SK-N-SH (cell line): ENCODE results near the gene ENTHD1. TPM values are rescaled to one million over a fixed set of nuclear protein-coding genes. Genes with fewer than 3 reads are reported as not detected.

ENCODE experiments used
- CTCF ChIA-PET: fragments of 300-600, 350-600 bp; formaldehyde crosslinking; extraction: SDS; loops from one replicate; lab custom pipeline; 2021; lab: Yijun Ruan, JAX
- POLR2A ChIA-PET: fragments of 350-600 bp; sonication (Branson Sonifier 250); formaldehyde crosslinking; extraction: SDS; loops from one replicate; lab custom pipeline; 2020; ENCODE audit warnings: antibody characterized with exemption, inconsistent platforms; lab: Yijun Ruan, JAX
- DNase-seq: peaks from one replicate; pipeline ENCODE4 v3.0.0; 2012
- H2AFZ ChIP-seq: fragments of 200-600 bp; sonication (generic); 2 replicates; pipeline ENCODE4 v1.8.1; 2016; ENCODE audit warnings: antibody characterized with exemption, mild to moderate bottlenecking, low read depth
- H3F3A ChIP-seq: fragments of 200-600 bp; sonication (generic); replicated peaks from 2 replicates; pipeline ENCODE3; 2016; ENCODE audit warnings: antibody characterized with exemption, mild to moderate bottlenecking; ENCODE audit not compliant: insufficient read depth
- H3K27ac ChIP-seq, 2 experiments: fragments of 200-500 bp in 1 of 2; fragments of 200-600 bp in 1 of 2; sonication (Bioruptor generic) in 1 of 2; sonication (generic), shearing (Covaris generic) in 1 of 2; 2 replicates each; pipeline versions ENCODE4 v1.5.1 to v1.6.1; 2014 to 2016; ENCODE audit warnings: low read depth in 2 of 2, inconsistent platforms in 1 of 2, low read length in 1 of 2, mild to moderate bottlenecking in 1 of 2, mixed read lengths in 1 of 2
- H3K27me3 ChIP-seq: fragments of 200-600 bp; sonication (generic), shearing (Covaris generic); 2 replicates; pipeline ENCODE4 v1.6.1; 2016; ENCODE audit warnings: mixed run types; ENCODE audit not compliant: insufficient read depth
- H3K36me3 ChIP-seq, 2 experiments: fragments of 200-500 bp in 1 of 2; fragments of 200-600 bp in 1 of 2; sonication (Bioruptor generic) in 1 of 2; sonication (generic) in 1 of 2; replicated peaks in 1 of 2; 2 replicates each; pipeline versions ENCODE3 to v1.5.1; 2014 to 2016; ENCODE audit warnings: low read length in 1 of 2, mild to moderate bottlenecking in 1 of 2; ENCODE audit not compliant: insufficient read depth in 2 of 2, control insufficient read depth in 1 of 2
- H3K4me1 ChIP-seq, 2 experiments: fragments of 200-500 bp in 1 of 2; fragments of 200-600 bp in 1 of 2; sonication (Bioruptor generic) in 1 of 2; sonication (generic), shearing (Covaris generic) in 1 of 2; 2 replicates each; pipeline versions ENCODE4 v1.5.1 to v1.6.1; 2014 to 2016; ENCODE audit warnings: low read depth in 1 of 2, low read length in 1 of 2, mixed run types in 1 of 2; ENCODE audit not compliant: insufficient read depth in 2 of 2, control insufficient read depth in 1 of 2
- H3K4me2 ChIP-seq: fragments of 200-600 bp; sonication (generic), shearing (Covaris generic); 2 replicates; pipeline ENCODE4 v1.6.1; 2017; ENCODE audit warnings: mixed run types
- H3K4me3 ChIP-seq, 2 experiments: fragments of 200-500 bp in 1 of 2; fragments of 200-600 bp in 1 of 2; sonication (Bioruptor generic) in 1 of 2; sonication (generic), shearing (Covaris generic) in 1 of 2; 2 replicates each; pipeline versions ENCODE4 v1.5.1 to v1.8.1; 2014 to 2016; ENCODE audit warnings: low read depth in 2 of 2, inconsistent platforms in 1 of 2, low read length in 1 of 2, mild to moderate bottlenecking in 1 of 2, mixed read lengths in 1 of 2, moderate library complexity in 1 of 2
- H3K79me2 ChIP-seq: fragments of 200-600 bp; sonication (generic); 2 replicates; pipeline ENCODE4 v1.8.1; 2017; ENCODE audit warnings: mild to moderate bottlenecking; ENCODE audit not compliant: insufficient read depth
- H3K9ac ChIP-seq: fragments of 200-600 bp; sonication (generic); 2 replicates; pipeline ENCODE4 v1.6.1; 2017; ENCODE audit warnings: mixed run types
- H3K9me2 ChIP-seq: fragments of 200-600 bp; sonication (generic); 2 replicates; pipeline ENCODE4 v1.6.1; 2017; ENCODE audit warnings: mixed run types
- H3K9me3 ChIP-seq: fragments of 200-600 bp; sonication (generic); 2 replicates; pipeline ENCODE4 v1.6.1; 2017; ENCODE audit warnings: mixed run types, mild to moderate bottlenecking, moderate library complexity
- H4K20me1 ChIP-seq: fragments of 200-600 bp; sonication (generic); 2 replicates; pipeline ENCODE4 v1.6.1; 2017; ENCODE audit warnings: mild to moderate bottlenecking, mixed run types; ENCODE audit not compliant: insufficient read depth
- CHD2 ChIP-seq: fragments of 150-350 bp; IDR thresholded peaks from 2 replicates; pipeline ENCODE4 v1.6.1; 2018; ENCODE audit warnings: low read length; ENCODE audit not compliant: partially characterized antibody
- EZH2phosphoT487 ChIP-seq: fragments of 200-600 bp; sonication (generic); IDR thresholded peaks from 2 replicates; pipeline ENCODE4 v1.6.1; 2017; ENCODE audit warnings: low read depth, mixed run types, mild to moderate bottlenecking, antibody characterized with exemption, moderate library complexity, borderline replicate concordance
- GABPA ChIP-seq: IDR thresholded peaks from 2 replicates; pipeline ENCODE4 v1.4.0; 2012; ENCODE audit warnings: low read depth, mild to moderate bottlenecking
- MEF2A ChIP-seq: IDR thresholded peaks from 2 replicates; pipeline ENCODE4 v1.4.0; 2012; ENCODE audit warnings: low read depth, borderline replicate concordance
- NFIC ChIP-seq: IDR thresholded peaks from 2 replicates; pipeline ENCODE4 v1.4.0; 2012; ENCODE audit warnings: borderline replicate concordance
- RCOR1 ChIP-seq: fragments of 150-350 bp; IDR thresholded peaks from 2 replicates; pipeline ENCODE4 v1.6.1; 2017; ENCODE audit warnings: antibody characterized with exemption, low read length
- TAF1 ChIP-seq: IDR thresholded peaks from 2 replicates; pipeline ENCODE4 v1.6.1; 2012; ENCODE audit warnings: low read depth, mild to moderate bottlenecking, low read length, moderate library complexity, borderline replicate concordance
- YY1 ChIP-seq: IDR thresholded peaks from 2 replicates; pipeline ENCODE4 v1.4.0; 2012; ENCODE audit warnings: low read depth, mild to moderate bottlenecking
- WGBS: methylation state at CpG from one replicate; pipeline ENCODE4 v1.1.6; 2017; ENCODE audit warnings: low lambda C conversion rate; 5-methylcytosine and 5-hydroxymethylcytosine counted together
- polyA plus RNA-seq, 3 experiments: library from polyadenylated mRNA; depleted of rRNA; stranded (reverse); fragments of >200 nt; gene quantifications; 2 replicates each; pipeline ENCODE4 v1.2.3, GENCODE V29; 2012
- TF ChIP-seq, protein P1 (sequence below): IDR thresholded peaks from 2 replicates; pipeline ENCODE4 v1.4.0; 2012; ENCODE audit warnings: low read depth, borderline replicate concordance
- TF ChIP-seq, protein P2 (sequence below): IDR thresholded peaks from 2 replicates; pipeline ENCODE4; 2012
- TF ChIP-seq, protein P3 (sequence below): IDR thresholded peaks from 2 replicates; pipeline ENCODE4 v1.6.1; 2012; ENCODE audit warnings: mild to moderate bottlenecking, low read depth, low read length, moderate library complexity
- TF ChIP-seq, protein P4 (sequence below): fragments of 200-600 bp; sonication (generic); IDR thresholded peaks from 2 replicates; pipeline ENCODE4 v1.6.1; 2017; ENCODE audit warnings: antibody characterized with exemption, mild to moderate bottlenecking, moderate library complexity
- TF ChIP-seq, protein P5 (sequence below): fragments of 150-350 bp; IDR thresholded peaks from 2 replicates; pipeline ENCODE4 v1.6.1; 2017; ENCODE audit warnings: antibody characterized with exemption, low read length, low read depth, borderline replicate concordance

Gene ENTHD1
- polyA plus RNA-seq, 1 of the 3 experiments (the other 2 are of a cell fraction), result not detected

DNA sequence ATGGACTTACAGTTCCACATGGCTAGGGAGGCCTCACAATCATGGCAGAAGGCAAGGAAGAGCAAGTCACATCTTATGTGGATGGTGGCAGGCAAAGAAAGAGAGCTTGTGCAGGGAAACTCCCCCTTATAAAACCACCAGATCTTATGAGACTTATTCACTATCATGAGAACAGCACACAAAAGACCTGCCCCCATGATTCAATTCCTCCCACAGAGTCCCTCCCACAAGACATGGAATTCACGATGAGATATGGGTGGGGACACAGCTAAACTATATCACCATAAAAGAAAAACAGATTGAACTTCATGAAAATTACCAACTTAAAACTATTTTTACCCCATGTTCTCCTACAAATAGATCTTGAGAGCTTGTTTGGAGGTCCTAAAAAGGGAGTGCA is 19.6 kb downstream of the ENTHD1 start:
- no peaks in the 10 kb centered on the region for H3K4me1 ChIP-seq
- H4K20me1 ChIP-seq, result no peaks in the 10 kb centered on the region
- no peaks in the 10 kb centered on the region for H3K79me2 ChIP-seq
- no peak overlapping the region for H3K9ac ChIP-seq
- ChIA-PET CTCF (no interaction called here), POLR2A (no interaction called here)
- no peak overlapping the region for H3K27ac ChIP-seq
- H3K4me3 ChIP-seq, result no peak overlapping the region
- no peaks in the 10 kb centered on the region for H3F3A ChIP-seq
- WGBS, result 14% methylated on average over 1 of the region's 1 CpG
- H3K4me2 ChIP-seq, result no peak overlapping the region
- no peaks in the 10 kb centered on the region for H3K27me3 ChIP-seq
- DNase-seq, result no peak
- H3K36me3 ChIP-seq, result no peaks in the 10 kb centered on the region
- TF ChIP-seq GABPA, result no peak
- no peak overlapping the region for H2AFZ ChIP-seq
- H3K9me3 ChIP-seq, result no peaks in the 10 kb centered on the region
- no peaks in the 10 kb centered on the region for H3K9me2 ChIP-seq

DNA sequence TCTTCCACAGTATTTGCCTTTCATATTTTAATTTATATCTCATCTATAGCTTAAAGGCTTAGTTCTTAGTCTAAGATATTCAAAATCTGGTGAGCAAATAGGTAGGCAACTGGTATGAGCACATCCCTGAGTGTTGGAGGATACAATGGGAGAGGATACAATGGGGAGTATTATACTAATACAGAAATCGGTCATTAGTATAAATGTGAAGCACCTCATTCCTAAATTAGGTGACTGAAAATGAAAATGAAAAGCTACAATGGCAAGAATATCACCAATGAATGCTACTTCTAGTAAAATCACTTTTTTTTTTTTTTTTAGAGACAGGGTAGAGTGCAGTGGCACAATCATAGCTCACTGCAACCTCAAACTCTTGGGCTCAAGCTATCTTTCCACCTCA is 21.0 kb downstream of the ENTHD1 start:
- H3K9ac ChIP-seq, result no peak overlapping the region
- H3K4me1 ChIP-seq, result no peaks in the 10 kb centered on the region
- POLR2A ChIA-PET, result no interaction called here
- H3K27ac ChIP-seq, result no peak overlapping the region
- WGBS, result 20% methylated on average over 1 of the region's 1 CpG
- no peaks in the 10 kb centered on the region for H3K9me3 ChIP-seq
- H3K27me3 ChIP-seq, result no peaks in the 10 kb centered on the region
- no peaks in the 10 kb centered on the region for H3K9me2 ChIP-seq
- H2AFZ ChIP-seq, result no peak overlapping the region
- H3K36me3 ChIP-seq, result no peaks in the 10 kb centered on the region
- H3K4me3 ChIP-seq, result no peak overlapping the region
- no peaks in the 10 kb centered on the region for H4K20me1 ChIP-seq
- no peaks in the 10 kb centered on the region for H3F3A ChIP-seq
- TF ChIP-seq, protein P1, sequence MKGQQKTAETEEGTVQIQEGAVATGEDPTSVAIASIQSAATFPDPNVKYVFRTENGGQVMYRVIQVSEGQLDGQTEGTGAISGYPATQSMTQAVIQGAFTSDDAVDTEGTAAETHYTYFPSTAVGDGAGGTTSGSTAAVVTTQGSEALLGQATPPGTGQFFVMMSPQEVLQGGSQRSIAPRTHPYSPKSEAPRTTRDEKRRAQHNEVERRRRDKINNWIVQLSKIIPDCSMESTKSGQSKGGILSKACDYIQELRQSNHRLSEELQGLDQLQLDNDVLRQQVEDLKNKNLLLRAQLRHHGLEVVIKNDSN, result no peak
- TF ChIP-seq EZH2phosphoT487, result no peak
- TF ChIP-seq, protein P2, sequence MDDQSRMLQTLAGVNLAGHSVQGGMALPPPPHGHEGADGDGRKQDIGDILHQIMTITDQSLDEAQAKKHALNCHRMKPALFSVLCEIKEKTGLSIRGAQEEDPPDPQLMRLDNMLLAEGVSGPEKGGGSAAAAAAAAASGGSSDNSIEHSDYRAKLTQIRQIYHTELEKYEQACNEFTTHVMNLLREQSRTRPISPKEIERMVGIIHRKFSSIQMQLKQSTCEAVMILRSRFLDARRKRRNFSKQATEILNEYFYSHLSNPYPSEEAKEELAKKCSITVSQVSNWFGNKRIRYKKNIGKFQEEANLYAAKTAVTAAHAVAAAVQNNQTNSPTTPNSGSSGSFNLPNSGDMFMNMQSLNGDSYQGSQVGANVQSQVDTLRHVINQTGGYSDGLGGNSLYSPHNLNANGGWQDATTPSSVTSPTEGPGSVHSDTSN, result no peak
- TF ChIP-seq, protein P3, sequence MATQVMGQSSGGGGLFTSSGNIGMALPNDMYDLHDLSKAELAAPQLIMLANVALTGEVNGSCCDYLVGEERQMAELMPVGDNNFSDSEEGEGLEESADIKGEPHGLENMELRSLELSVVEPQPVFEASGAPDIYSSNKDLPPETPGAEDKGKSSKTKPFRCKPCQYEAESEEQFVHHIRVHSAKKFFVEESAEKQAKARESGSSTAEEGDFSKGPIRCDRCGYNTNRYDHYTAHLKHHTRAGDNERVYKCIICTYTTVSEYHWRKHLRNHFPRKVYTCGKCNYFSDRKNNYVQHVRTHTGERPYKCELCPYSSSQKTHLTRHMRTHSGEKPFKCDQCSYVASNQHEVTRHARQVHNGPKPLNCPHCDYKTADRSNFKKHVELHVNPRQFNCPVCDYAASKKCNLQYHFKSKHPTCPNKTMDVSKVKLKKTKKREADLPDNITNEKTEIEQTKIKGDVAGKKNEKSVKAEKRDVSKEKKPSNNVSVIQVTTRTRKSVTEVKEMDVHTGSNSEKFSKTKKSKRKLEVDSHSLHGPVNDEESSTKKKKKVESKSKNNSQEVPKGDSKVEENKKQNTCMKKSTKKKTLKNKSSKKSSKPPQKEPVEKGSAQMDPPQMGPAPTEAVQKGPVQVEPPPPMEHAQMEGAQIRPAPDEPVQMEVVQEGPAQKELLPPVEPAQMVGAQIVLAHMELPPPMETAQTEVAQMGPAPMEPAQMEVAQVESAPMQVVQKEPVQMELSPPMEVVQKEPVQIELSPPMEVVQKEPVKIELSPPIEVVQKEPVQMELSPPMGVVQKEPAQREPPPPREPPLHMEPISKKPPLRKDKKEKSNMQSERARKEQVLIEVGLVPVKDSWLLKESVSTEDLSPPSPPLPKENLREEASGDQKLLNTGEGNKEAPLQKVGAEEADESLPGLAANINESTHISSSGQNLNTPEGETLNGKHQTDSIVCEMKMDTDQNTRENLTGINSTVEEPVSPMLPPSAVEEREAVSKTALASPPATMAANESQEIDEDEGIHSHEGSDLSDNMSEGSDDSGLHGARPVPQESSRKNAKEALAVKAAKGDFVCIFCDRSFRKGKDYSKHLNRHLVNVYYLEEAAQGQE, result no peak
- TF ChIP-seq MEF2A, result no peak
- no peak for TF ChIP-seq RCOR1
- TF ChIP-seq TAF1, result no peak
- TF ChIP-seq, protein P4, sequence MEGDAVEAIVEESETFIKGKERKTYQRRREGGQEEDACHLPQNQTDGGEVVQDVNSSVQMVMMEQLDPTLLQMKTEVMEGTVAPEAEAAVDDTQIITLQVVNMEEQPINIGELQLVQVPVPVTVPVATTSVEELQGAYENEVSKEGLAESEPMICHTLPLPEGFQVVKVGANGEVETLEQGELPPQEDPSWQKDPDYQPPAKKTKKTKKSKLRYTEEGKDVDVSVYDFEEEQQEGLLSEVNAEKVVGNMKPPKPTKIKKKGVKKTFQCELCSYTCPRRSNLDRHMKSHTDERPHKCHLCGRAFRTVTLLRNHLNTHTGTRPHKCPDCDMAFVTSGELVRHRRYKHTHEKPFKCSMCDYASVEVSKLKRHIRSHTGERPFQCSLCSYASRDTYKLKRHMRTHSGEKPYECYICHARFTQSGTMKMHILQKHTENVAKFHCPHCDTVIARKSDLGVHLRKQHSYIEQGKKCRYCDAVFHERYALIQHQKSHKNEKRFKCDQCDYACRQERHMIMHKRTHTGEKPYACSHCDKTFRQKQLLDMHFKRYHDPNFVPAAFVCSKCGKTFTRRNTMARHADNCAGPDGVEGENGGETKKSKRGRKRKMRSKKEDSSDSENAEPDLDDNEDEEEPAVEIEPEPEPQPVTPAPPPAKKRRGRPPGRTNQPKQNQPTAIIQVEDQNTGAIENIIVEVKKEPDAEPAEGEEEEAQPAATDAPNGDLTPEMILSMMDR, result no peak
- no peak for TF ChIP-seq NFIC
- no peak for TF ChIP-seq YY1
- no peak for TF ChIP-seq CHD2
- TF ChIP-seq, protein P5, sequence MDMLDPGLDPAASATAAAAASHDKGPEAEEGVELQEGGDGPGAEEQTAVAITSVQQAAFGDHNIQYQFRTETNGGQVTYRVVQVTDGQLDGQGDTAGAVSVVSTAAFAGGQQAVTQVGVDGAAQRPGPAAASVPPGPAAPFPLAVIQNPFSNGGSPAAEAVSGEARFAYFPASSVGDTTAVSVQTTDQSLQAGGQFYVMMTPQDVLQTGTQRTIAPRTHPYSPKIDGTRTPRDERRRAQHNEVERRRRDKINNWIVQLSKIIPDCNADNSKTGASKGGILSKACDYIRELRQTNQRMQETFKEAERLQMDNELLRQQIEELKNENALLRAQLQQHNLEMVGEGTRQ, result no peak
- TF ChIP-seq, all 33 proteins: peak for 0
- Histone ChIP-seq H3K4me2 (no peak overlapping the region), H3K79me2 (no peaks in the 10 kb centered on the region)
- DNase-seq, result no peak
- CTCF ChIA-PET, result no interaction called here
